NT2/D1 (cell line): ENCODE measurements around the gene OLR1.

Source experiments
- SUZ12 ChIP-seq: IDR thresholded peaks from 2 replicates; pipeline ENCODE4 v1.6.1; 2011; ENCODE audit not compliant: insufficient read length, insufficient read depth; ENCODE audit errors: extremely low read depth
- YY1 ChIP-seq: IDR thresholded peaks from 2 replicates; pipeline ENCODE4 v1.6.1; 2011; ENCODE audit not compliant: insufficient read length, insufficient read depth
- ZNF274 ChIP-seq: IDR thresholded peaks from 2 replicates; pipeline ENCODE4 v1.6.1; 2011; ENCODE audit warnings: mild to moderate bottlenecking, low read depth, low read length

DNA sequence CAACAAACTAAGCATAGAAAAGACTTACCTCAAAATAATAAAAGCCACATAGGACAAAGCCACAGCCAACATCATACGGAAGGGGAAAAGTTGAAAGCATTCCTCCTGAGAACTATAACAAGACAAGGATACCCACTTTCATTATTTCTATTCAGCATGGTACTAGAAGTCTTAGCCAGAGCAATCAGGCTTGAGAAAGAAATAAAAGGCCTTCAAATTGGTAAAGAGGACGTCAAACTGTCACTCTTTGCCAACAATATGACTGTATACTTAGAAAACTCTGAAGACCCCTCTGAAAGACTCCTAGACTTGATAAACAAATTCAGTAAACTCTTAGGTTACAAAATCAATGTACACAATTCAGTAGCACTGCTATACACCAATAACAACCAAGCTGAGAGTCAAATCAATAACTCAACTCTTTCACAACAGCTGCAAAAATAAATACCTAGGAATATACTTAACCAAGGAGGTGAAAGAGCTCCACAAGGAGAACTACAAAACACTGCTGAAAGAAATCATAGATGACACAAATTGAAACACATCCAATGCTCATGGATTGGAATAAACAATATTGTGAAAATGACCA, 61.6 kb downstream of the OLR1 start:
- TF ChIP-seq ZNF274 (no peak), YY1 (no peak), SUZ12 (no peak)
